Measurements from ENCODE around the gene CDC42BPG.

- no peak for TF ChIP-seq CTCF (conservative IDR thresholded peaks at IDR 0.05 in 1 of 2, IDR thresholded peaks at IDR 0.05 in 1 of 2; ENCODE audit: extremely low read depth in 1 of 2, insufficient read depth in 1 of 2, low read depth in 1 of 2, low read length in 2 of 2)
- no peak for TF ChIP-seq EZH2 (IDR thresholded peaks at IDR 0.05; ENCODE audit: borderline replicate concordance, low read length)
Observed at GRCh38 chr11:64799623-64800302, 44.7 kb downstream of the CDC42BPG start.
